Activated naive CD4-positive, alpha-beta T cell treated with anti-CD3 and anti-CD28 coated beads, Interleukin-2, amount 10 ng/mL, durations not matched to agents 7 days and 5 days (primary cell): ENCODE results near the gene NPFF.

Source experiments
- CTCF ChIA-PET: fragments of 350-600 bp; sonication (Branson Sonifier 250); formaldehyde crosslinking; loops from one replicate; lab custom pipeline; 2021; ENCODE audit warnings: antibody characterized with exemption; lab: Charles Lee
- DNase-seq: peaks from one replicate; pipeline ENCODE4 v3.0.0-alpha.2; 2020
- H3K27ac Mint-ChIP-seq: one replicate; pipeline ENCODE4 v1.8.0; 2021; ENCODE audit warnings: mild to moderate bottlenecking, moderate library complexity, mixed read lengths
- H3K27me3 Mint-ChIP-seq: one replicate; pipeline ENCODE4 v1.8.0; 2021; ENCODE audit warnings: mild to moderate bottlenecking, mixed read lengths
- H3K36me3 Mint-ChIP-seq: one replicate; pipeline ENCODE4 v1.8.0; 2021; ENCODE audit warnings: mixed read lengths
- H3K4me1 Mint-ChIP-seq: one replicate; pipeline ENCODE4 v1.8.0; 2021; ENCODE audit warnings: mixed read lengths
- H3K4me3 Mint-ChIP-seq: one replicate; pipeline ENCODE4 v1.8.0; 2021; ENCODE audit warnings: mild to moderate bottlenecking, moderate library complexity, mixed read lengths
- H3K9me3 Mint-ChIP-seq: one replicate; pipeline ENCODE4 v1.8.0; 2021; ENCODE audit warnings: mixed read lengths

Gene NPFF

DNA sequence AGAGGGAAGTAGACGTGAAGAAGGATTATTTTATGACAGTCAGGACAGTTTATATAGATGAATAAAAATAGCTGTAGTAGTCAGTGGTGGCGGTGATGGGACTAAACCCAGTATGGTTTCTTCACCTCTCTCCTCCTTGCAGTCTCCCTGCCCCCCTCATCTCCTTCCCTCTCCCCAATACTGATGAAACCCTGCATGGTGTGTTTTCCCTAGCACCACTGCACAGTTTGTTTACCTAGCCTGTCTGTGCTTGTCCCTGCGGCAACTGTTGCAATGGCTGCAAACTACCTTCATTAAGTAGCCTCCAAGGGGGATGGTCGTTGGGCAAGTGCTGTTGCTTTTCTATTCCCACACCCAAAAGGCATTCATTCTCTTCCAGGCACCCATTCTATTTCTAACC, 40.6 kb downstream of the NPFF start:
- no peaks in the 10 kb centered on the region for H3K9me3 Mint-ChIP-seq
- no peak overlapping the region for H3K4me3 Mint-ChIP-seq
- H3K36me3 Mint-ChIP-seq: peaks cover 75% of the 10 kb centered on the region
- DNase-seq: no peak
- peaks cover 14% of the 10 kb centered on the region for H3K4me1 Mint-ChIP-seq
- H3K27ac Mint-ChIP-seq: no peak overlapping the region
- CTCF ChIA-PET: interaction anchor here (0.8 kb wide), 1 partner anchor 13 kb away, joined by 3 read pairs; no protein-coding TSS in a partner anchor
- H3K27me3 Mint-ChIP-seq: no peaks in the 10 kb centered on the region

DNA sequence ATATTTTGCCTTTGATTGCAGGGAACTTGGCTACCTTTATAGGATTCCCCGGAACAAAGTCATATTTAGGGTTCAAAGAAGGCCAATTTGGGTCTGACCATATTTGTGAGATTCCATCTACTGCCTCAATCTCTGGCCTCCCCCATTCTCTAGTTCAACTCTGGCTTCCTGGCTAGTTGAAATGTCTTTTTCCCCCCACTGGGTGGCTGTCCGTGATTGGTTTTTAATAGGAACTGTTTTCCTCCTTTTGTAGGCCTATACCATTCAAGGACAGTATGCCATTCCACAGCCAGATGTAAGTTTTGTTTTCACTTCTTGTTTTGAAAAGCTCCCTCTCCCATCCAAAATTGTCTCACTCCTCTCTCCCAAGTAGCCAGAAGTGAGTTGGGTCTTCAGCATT, 41.6 kb downstream of the NPFF start:
- Mint-ChIP-seq H3K4me3 (no peak overlapping the region), H3K27ac (no peak overlapping the region), H3K36me3 (peaks cover 77% of the 10 kb centered on the region), H3K4me1 (peaks cover 14% of the 10 kb centered on the region), H3K27me3 (no peaks in the 10 kb centered on the region), H3K9me3 (no peaks in the 10 kb centered on the region)
- DNase-seq: no peak
- CTCF ChIA-PET: interaction anchor here (0.8 kb wide), 1 partner anchor 12 kb away, joined by 3 read pairs; no protein-coding TSS in a partner anchor

DNA sequence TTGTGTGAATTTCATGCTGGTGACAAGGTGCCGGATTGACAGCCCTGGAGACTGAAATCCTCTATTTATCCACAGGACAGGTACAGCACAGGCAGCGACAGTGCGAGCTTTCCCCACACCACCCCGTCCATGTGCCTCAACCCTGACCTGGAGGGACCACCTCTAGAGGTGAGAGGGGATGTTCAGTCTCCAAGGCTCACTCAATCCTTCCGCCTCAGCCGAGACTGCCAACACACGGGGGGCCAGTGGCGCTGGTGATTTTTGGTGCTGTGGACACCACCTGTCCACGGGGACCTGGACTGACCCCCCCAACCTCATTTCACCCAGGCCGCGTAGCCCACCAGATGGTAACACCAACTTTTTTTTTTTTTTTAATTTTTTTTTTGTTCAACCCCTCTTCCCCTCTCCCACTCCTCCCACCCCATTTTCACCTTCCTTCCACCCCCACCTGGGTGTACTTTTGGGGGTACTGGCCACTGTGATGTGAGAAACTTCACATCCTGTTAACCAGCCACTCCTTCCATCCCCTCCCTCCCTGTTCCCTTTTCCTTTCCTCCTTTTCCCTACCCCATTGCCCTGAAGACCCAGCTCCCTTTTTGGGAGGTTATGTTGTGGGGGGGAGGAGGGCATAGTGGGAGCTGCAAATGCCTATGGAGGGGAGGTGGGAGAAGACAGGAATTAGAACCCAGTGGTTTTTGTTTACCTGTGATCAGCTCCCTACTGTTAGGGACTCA, 42.4 kb downstream of the NPFF start:
- H3K4me3 Mint-ChIP-seq: no peak overlapping the region
- DNase-seq: no peak
- peaks cover 80% of the 10 kb centered on the region for H3K36me3 Mint-ChIP-seq
- H3K27me3 Mint-ChIP-seq: no peaks in the 10 kb centered on the region
- no peak overlapping the region for H3K27ac Mint-ChIP-seq
- CTCF ChIA-PET: interaction anchor here (1.0 to 1.5 kb wide), 3 partner anchors 11 to 44 kb away, joined by 3 to 9 read pairs (median 4); no protein-coding TSS in a partner anchor
- peaks cover 17% of the 10 kb centered on the region for H3K4me1 Mint-ChIP-seq
- no peaks in the 10 kb centered on the region for H3K9me3 Mint-ChIP-seq

DNA sequence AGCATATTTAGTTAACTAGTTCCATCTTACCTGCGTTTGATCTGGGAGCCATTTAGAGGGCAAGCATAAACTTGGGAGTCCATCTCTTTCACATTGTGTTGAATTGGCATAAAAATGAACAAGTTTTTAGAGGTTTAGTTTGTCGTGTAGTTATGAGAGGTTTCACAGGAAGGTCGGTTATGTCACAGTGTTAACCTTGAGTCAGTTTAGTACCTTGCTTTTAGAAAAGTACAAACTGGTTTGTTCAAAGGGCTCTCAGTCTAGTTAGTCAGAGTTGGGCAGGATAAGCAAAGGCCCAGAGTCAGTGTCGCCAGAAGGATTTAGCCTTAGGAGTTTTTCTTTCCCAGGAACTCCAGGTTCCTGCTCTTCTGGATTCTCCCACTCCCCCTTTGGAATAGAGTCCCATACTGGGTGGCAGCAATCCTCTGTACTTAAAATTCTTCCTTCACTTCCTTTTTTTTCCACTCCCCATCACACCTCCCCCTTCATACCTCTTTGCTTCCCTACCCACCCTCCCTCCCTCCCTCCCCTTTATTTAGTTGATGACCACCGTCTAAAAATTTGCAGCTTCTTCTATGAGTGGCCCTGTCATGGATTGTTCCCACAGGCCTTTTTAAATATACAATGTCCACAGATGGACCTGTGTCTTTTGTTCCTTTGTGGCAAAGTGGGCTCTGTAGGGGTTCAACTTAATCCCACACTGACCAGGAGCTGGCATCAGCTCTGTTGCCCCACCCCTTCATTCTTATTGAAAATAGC, 43.3 kb downstream of the NPFF start:
- H3K4me3 Mint-ChIP-seq: no peak overlapping the region
- H3K27me3 Mint-ChIP-seq: no peaks in the 10 kb centered on the region
- H3K36me3 Mint-ChIP-seq: peaks cover 86% of the 10 kb centered on the region
- H3K4me1 Mint-ChIP-seq: peaks cover 22% of the 10 kb centered on the region
- DNase-seq: no peak
- H3K9me3 Mint-ChIP-seq: no peaks in the 10 kb centered on the region
- CTCF ChIA-PET: interaction anchor here (1.0 to 1.5 kb wide), 3 partner anchors 12 to 45 kb away, joined by 3 to 9 read pairs (median 4); no protein-coding TSS in a partner anchor
- no peak overlapping the region for H3K27ac Mint-ChIP-seq

DNA sequence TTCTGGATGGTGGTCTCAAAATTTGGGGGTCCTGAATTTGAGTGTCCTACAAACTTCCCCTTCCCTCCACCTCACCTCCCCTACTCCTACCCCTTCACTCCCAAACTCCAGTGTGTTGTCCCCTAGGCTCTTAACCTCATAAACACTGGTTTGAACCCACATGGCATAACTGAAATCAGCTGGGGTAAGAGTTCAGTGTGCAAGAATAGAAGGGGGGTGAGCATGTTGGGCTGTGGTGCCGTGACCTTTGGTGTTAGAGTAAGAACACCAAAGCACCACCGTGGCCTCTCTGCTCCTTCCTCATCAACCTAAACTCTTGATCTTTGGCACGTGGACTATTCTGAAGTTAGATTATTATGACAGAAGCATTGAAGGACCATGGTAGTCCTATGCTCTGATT, 44.3 kb downstream of the NPFF start:
- Mint-ChIP-seq H3K36me3 (peaks cover 87% of the 10 kb centered on the region), H3K4me3 (no peak overlapping the region), H3K27ac (no peak overlapping the region), H3K4me1 (peaks cover 23% of the 10 kb centered on the region), H3K9me3 (no peaks in the 10 kb centered on the region), H3K27me3 (no peaks in the 10 kb centered on the region)
- CTCF ChIA-PET: no interaction called here
- no peak for DNase-seq

DNA sequence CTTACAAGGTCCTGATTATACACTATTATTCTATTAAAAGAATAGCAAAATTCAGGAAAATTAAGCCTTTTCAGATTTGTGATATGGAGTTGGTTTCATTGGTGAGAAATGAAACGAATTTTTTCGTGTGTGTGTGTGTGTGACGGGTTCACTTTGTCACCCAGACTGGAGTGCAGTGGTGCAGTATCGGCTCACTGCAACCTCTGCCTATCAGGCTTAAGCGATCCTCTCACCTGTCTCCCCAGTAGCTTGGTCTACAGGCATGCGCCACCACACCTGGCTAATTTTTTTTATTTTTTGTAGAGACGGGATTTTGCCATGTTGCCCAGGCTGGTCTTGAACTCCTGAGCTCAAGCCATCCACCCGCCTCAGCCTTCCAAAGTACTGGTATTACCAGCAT, 45.7 kb downstream of the NPFF start:
- H3K4me1 Mint-ChIP-seq: peaks cover 23% of the 10 kb centered on the region
- DNase-seq: no peak
- CTCF ChIA-PET: interaction anchor here (0.8 to 1.0 kb wide), 2 partner anchors 11 to 106 kb away, joined by 3 to 4 read pairs; no protein-coding TSS in a partner anchor

DNA sequence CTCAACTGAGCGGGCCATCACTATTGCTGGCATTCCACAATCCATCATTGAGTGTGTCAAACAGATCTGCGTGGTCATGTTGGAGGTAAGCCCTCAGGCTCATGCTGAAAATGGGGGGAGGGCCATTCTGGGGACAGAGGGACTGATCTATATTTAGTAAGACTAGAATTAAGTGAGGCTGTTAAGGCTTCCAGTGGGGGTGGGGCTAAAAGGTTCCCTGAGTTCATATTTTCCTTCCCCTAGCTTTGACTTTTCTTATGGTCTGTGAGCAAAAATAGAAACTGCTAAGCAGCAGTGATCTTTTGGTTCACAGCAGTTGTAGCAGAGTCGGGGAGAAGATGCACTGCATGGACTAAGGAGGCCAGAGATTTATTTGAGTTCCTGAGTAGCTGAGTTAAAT, 46.2 kb downstream of the NPFF start:
- Mint-ChIP-seq H3K27ac (no peak overlapping the region), H3K4me1 (peaks cover 23% of the 10 kb centered on the region), H3K4me3 (no peak overlapping the region), H3K9me3 (no peaks in the 10 kb centered on the region), H3K27me3 (no peaks in the 10 kb centered on the region), H3K36me3 (peaks cover 79% of the 10 kb centered on the region)
- no peak for DNase-seq
- CTCF ChIA-PET: interaction anchor here (1.0 kb wide), 1 partner anchor 105 kb away, joined by 3 read pairs; no protein-coding TSS in a partner anchor

More for the DNA sequence above, 45.7 kb downstream of the NPFF start:
- Mint-ChIP-seq H3K27me3 (no peaks in the 10 kb centered on the region), H3K4me3 (no peak overlapping the region), H3K27ac (no peak overlapping the region), H3K36me3 (peaks cover 82% of the 10 kb centered on the region), H3K9me3 (no peaks in the 10 kb centered on the region)

DNA sequence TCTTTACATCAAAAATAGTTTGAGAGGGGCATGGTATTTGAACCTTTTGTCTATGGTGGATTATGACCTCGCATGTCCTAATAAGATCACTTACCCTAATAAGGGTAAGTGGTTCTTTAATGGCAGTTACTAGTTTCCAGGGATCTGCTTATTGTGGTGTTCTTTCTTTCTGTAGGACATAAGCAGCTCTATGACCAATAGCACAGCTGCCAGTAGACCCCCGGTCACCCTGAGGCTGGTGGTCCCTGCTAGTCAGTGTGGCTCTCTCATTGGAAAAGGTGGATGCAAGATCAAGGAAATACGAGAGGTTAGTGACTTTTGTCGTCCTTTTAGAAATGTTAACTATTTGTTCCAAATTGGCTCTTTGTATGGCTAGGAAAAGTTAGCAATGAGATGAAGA, 48.2 kb downstream of the NPFF start:
- H3K27ac Mint-ChIP-seq: no peak overlapping the region
- DNase-seq: no peak
- H3K36me3 Mint-ChIP-seq: peaks cover 81% of the 10 kb centered on the region
- H3K4me1 Mint-ChIP-seq: peaks cover 38% of the 10 kb centered on the region
- no peak overlapping the region for H3K4me3 Mint-ChIP-seq
- CTCF ChIA-PET: interaction anchor here (1.1 kb wide), 1 partner anchor 13 kb away, joined by 3 read pairs; no protein-coding TSS in a partner anchor
- no peaks in the 10 kb centered on the region for H3K27me3 Mint-ChIP-seq
- no peaks in the 10 kb centered on the region for H3K9me3 Mint-ChIP-seq
